CD14-positive monocyte (primary cell): ENCODE measurements around the gene ADCY1. TPM values are rescaled to one million over a fixed set of nuclear protein-coding genes. Genes with fewer than 3 reads are reported as not detected.
A peak's percentile ranks its signal among the peaks of the same experiment; 100 is the strongest.

ENCODE experiments used
- DNase-seq, 3 donors: peaks; one replicate each; pipeline ENCODE4 v3.0.0-alpha.2; 2011 to 2022
- H2AFZ ChIP-seq: 2 replicates; pipeline ENCODE4 v1.6.0; 2012; ENCODE audit warnings: mild to moderate bottlenecking, low read depth, low read length, inconsistent platforms; ENCODE audit not compliant: insufficient read depth, poor library complexity, severe bottlenecking
- H3K27ac ChIP-seq, 2 donors: 1 replicate in 1 of 2; 2 replicates in 1 of 2; pipeline ENCODE4 v1.5.1; 2012 to 2013; ENCODE audit warnings: low read length in 2 of 2, control low read depth in 1 of 2, inconsistent platforms in 1 of 2, low read depth in 1 of 2, mild to moderate bottlenecking in 1 of 2
- H3K27me3 ChIP-seq, 2 donors: one replicate each; pipeline versions ENCODE4 v1.6.0 to v1.6.1; 2011 to 2013; ENCODE audit warnings: low read length in 2 of 2; ENCODE audit not compliant: control insufficient read depth in 2 of 2, insufficient read depth in 2 of 2
- H3K36me3 ChIP-seq, 2 donors: replicated peaks in 1 of 2; 1 replicate in 1 of 2; 2 replicates in 1 of 2; pipeline versions ENCODE4 v1.5.1 to v1.6.1; 2012 to 2013; ENCODE audit warnings: low read length in 2 of 2, control low read depth in 1 of 2, inconsistent platforms in 1 of 2, mild to moderate bottlenecking in 1 of 2; ENCODE audit not compliant: insufficient read depth in 2 of 2, control insufficient read depth in 1 of 2
- H3K4me1 ChIP-seq, 2 donors: 1 replicate in 1 of 2; 2 replicates in 1 of 2; pipeline versions ENCODE4 v1.5.1 to v1.6.1; 2012 to 2013; ENCODE audit warnings: low read length in 2 of 2, control low read depth in 1 of 2, inconsistent platforms in 1 of 2, mild to moderate bottlenecking in 1 of 2, moderate library complexity in 1 of 2; ENCODE audit not compliant: insufficient read depth in 2 of 2, control insufficient read depth in 1 of 2
- H3K4me2 ChIP-seq: replicated peaks from 2 replicates; pipeline ENCODE3; 2012; ENCODE audit warnings: low read length, moderate library complexity, mild to moderate bottlenecking; ENCODE audit not compliant: poor library complexity, severe bottlenecking; ENCODE audit errors: extremely low read depth
- H3K4me3 ChIP-seq, 3 experiments: fragments of 200-600 bp in 1 of 3; sonication (generic) in 1 of 3; replicated peaks in 1 of 3; 1 replicate in 2 of 3; 2 replicates in 1 of 3; pipeline ENCODE4 v1.5.1; 2011 to 2013; ENCODE audit warnings: low read length in 3 of 3, mild to moderate bottlenecking in 3 of 3, control low read depth in 2 of 3, low read depth in 2 of 3, inconsistent platforms in 1 of 3, moderate library complexity in 1 of 3
- H3K79me2 ChIP-seq: 2 replicates; pipeline ENCODE4 v1.6.0; 2012; ENCODE audit warnings: mild to moderate bottlenecking, control low read depth, inconsistent platforms, low read length, moderate library complexity; ENCODE audit not compliant: insufficient read depth
- H3K9ac ChIP-seq: 2 replicates; pipeline ENCODE4 v1.6.0; 2017; ENCODE audit warnings: low read length, mild to moderate bottlenecking; ENCODE audit not compliant: insufficient read depth, poor library complexity, severe bottlenecking
- H3K9me3 ChIP-seq, 2 donors: replicated peaks in 1 of 2; 1 replicate in 1 of 2; 2 replicates in 1 of 2; pipeline versions ENCODE4 v1.5.1 to v1.6.1; 2012 to 2013; ENCODE audit warnings: low read length in 2 of 2, control low read depth in 1 of 2; ENCODE audit not compliant: control insufficient read depth in 1 of 2, insufficient read depth in 1 of 2
- H4K20me1 ChIP-seq: 2 replicates; pipeline ENCODE4 v1.6.0; 2012; ENCODE audit warnings: mild to moderate bottlenecking, low read length, control low read depth, moderate library complexity; ENCODE audit not compliant: insufficient read depth
- H3K27ac Mint-ChIP-seq, 7 donors: one replicate each; pipeline ENCODE4 v1.8.0; 2020; ENCODE audit warnings: mild to moderate bottlenecking in 7 of 7, mixed read lengths in 7 of 7, moderate library complexity in 6 of 7, inconsistent platforms in 2 of 7
- H3K27me3 Mint-ChIP-seq, 3 donors: one replicate each; pipeline ENCODE4 v1.8.0; 2021 to 2022; ENCODE audit warnings: low read depth in 3 of 3, mild to moderate bottlenecking in 3 of 3, mixed read lengths in 3 of 3, moderate library complexity in 3 of 3, inconsistent platforms in 1 of 3
- H3K36me3 Mint-ChIP-seq, 2 donors: one replicate each; pipeline ENCODE4 v1.8.0; 2020; ENCODE audit warnings: mixed read lengths in 2 of 2, inconsistent platforms in 1 of 2, mild to moderate bottlenecking in 1 of 2
- H3K4me1 Mint-ChIP-seq: one replicate; pipeline ENCODE4 v1.8.0; 2020; ENCODE audit warnings: mild to moderate bottlenecking, mixed read lengths
- H3K4me3 Mint-ChIP-seq, 2 donors: one replicate each; pipeline ENCODE4 v1.8.0; 2020; ENCODE audit warnings: mild to moderate bottlenecking in 2 of 2, mixed read lengths in 2 of 2, moderate library complexity in 1 of 2
- H3K9me3 Mint-ChIP-seq, 7 donors: one replicate each; pipeline ENCODE4 v1.8.0; 2020 to 2022; ENCODE audit warnings: mixed read lengths in 7 of 7, mild to moderate bottlenecking in 6 of 7, moderate library complexity in 6 of 7, inconsistent platforms in 2 of 7
- WGBS: methylation state at CpG from one replicate; pipeline ENCODE4 v1.1.5; 2013; ENCODE audit warnings: missing lambda C conversion rate; ENCODE audit not compliant: insufficient coverage; 5-methylcytosine and 5-hydroxymethylcytosine counted together
- intact Hi-C, 2 donors: fragments of 100-400 bp; cut with micrococcal nuclease; formaldehyde crosslinking; loops; one replicate each; pipeline versions ENCODE4 v1.15.0 to v1.15.1; 2023
- polyA plus RNA-seq, 3 donors: library from polyadenylated mRNA; depleted of rRNA in 1 of 3; unstranded in 2 of 3; stranded (reverse) in 1 of 3; fragments of 300-500 nt in 2 of 3; fragments of >200 nt in 1 of 3; fragmentation: Illumina TruSeq in 2 of 3; gene quantifications; 1 replicate in 2 of 3; 2 replicates in 1 of 3; pipeline ENCODE4 v1.2.3, GENCODE V29; 2012 to 2021
- TF ChIP-seq, protein P1 (sequence below): fragments of 200-600 bp; IDR thresholded peaks from one replicate; pipeline ENCODE4 v1.8.0; 2022; ENCODE audit warnings: antibody characterized with exemption, mild to moderate bottlenecking

Gene ADCY1
- polyA plus RNA-seq, 3 donors, result 0.01 TPM; not detected in 2

GRCh38 chr7:45644237-45644636 lies 70.1 kb downstream of the ADCY1 start:
- peak in 1 of 3 donors; percentile 0 for DNase-seq
- H4K20me1 ChIP-seq, result no peaks in the 10 kb centered on the region
- H3K4me2 ChIP-seq, result no peak overlapping the region
- no peaks in the 10 kb centered on the region for H3K27me3 ChIP-seq
- no peaks in the 10 kb centered on the region for H3K4me1 ChIP-seq
- no peaks in the 10 kb centered on the region for H3K9me3 ChIP-seq
- no peak overlapping the region for H3K9ac ChIP-seq
- Mint-ChIP-seq H3K4me1 (no peaks in the 10 kb centered on the region), H3K27ac (no peak overlapping the region), H3K9me3 (peaks cover 0 to 3% (median 1%) of the 10 kb centered on the region in 7 donors), H3K36me3 (no peaks in the 10 kb centered on the region), H3K27me3 (no peaks in the 10 kb centered on the region), H3K4me3 (no peak overlapping the region)
- H3K79me2 ChIP-seq, result no peaks in the 10 kb centered on the region
- TF ChIP-seq, protein P1, sequence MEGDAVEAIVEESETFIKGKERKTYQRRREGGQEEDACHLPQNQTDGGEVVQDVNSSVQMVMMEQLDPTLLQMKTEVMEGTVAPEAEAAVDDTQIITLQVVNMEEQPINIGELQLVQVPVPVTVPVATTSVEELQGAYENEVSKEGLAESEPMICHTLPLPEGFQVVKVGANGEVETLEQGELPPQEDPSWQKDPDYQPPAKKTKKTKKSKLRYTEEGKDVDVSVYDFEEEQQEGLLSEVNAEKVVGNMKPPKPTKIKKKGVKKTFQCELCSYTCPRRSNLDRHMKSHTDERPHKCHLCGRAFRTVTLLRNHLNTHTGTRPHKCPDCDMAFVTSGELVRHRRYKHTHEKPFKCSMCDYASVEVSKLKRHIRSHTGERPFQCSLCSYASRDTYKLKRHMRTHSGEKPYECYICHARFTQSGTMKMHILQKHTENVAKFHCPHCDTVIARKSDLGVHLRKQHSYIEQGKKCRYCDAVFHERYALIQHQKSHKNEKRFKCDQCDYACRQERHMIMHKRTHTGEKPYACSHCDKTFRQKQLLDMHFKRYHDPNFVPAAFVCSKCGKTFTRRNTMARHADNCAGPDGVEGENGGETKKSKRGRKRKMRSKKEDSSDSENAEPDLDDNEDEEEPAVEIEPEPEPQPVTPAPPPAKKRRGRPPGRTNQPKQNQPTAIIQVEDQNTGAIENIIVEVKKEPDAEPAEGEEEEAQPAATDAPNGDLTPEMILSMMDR, result no peak
- no peaks in the 10 kb centered on the region for H3K36me3 ChIP-seq
- H3K4me3 ChIP-seq, result no peak overlapping the region
- no peak overlapping the region for H3K27ac ChIP-seq
- no peak overlapping the region for H2AFZ ChIP-seq
- intact Hi-C loops, result no loop called here
- 95% methylated on average over 4 of the region's 4 CpGs for WGBS

GRCh38 chr7:45645141-45645969 lies 71.2 kb downstream of the ADCY1 start:
- no peaks in the 10 kb centered on the region for H3K4me1 ChIP-seq
- no peaks in the 10 kb centered on the region for H3K36me3 ChIP-seq
- no peaks in the 10 kb centered on the region for H4K20me1 ChIP-seq
- Mint-ChIP-seq H3K27me3 (no peaks in the 10 kb centered on the region), H3K4me3 (no peak overlapping the region), H3K9me3 (peaks cover 0 to 3% (median 1%) of the 10 kb centered on the region in 7 donors), H3K27ac (no peak overlapping the region), H3K36me3 (no peaks in the 10 kb centered on the region), H3K4me1 (no peaks in the 10 kb centered on the region)
- no peak overlapping the region for H3K4me3 ChIP-seq
- H3K27me3 ChIP-seq, result no peaks in the 10 kb centered on the region
- no peaks in the 10 kb centered on the region for H3K79me2 ChIP-seq
- intact Hi-C loops, result no loop called here
- TF ChIP-seq, protein P1, result no peak
- no peaks in the 10 kb centered on the region for H3K9me3 ChIP-seq
- no peak overlapping the region for H3K27ac ChIP-seq
- no peak overlapping the region for H2AFZ ChIP-seq
- no peak overlapping the region for H3K9ac ChIP-seq
- WGBS, result 89% methylated on average over 3 of the region's 8 CpGs
- peak in 1 of 3 donors; percentile 1 for DNase-seq
- no peak overlapping the region for H3K4me2 ChIP-seq
